SK-N-SH (cell line): Measurements from ENCODE around the gene HOXC11.

ENCODE experiments used
- EP300 ChIP-seq, 2 experiments: IDR thresholded peaks; 2 replicates each; pipeline versions ENCODE4 v1.4.0 to v1.6.1; 2012; ENCODE audit warnings: borderline replicate concordance in 1 of 2, low read depth in 1 of 2, low read length in 1 of 2
- POLR2AphosphoS5 ChIP-seq: IDR thresholded peaks from 2 replicates; pipeline ENCODE4 v1.6.1; 2012; ENCODE audit warnings: low read depth, low read length
- TCF12 ChIP-seq: IDR thresholded peaks from 2 replicates; pipeline ENCODE4 v1.4.0; 2012
- TF ChIP-seq, protein P1 (sequence below): IDR thresholded peaks from 2 replicates; pipeline ENCODE4 v1.4.0; 2012; ENCODE audit warnings: low read depth, borderline replicate concordance
- TF ChIP-seq, protein P2 (sequence below): fragments of 200-600 bp; sonication (generic); IDR thresholded peaks from 2 replicates; pipeline ENCODE4 v1.6.1; 2017; ENCODE audit warnings: antibody characterized with exemption, mild to moderate bottlenecking, moderate library complexity

DNA sequence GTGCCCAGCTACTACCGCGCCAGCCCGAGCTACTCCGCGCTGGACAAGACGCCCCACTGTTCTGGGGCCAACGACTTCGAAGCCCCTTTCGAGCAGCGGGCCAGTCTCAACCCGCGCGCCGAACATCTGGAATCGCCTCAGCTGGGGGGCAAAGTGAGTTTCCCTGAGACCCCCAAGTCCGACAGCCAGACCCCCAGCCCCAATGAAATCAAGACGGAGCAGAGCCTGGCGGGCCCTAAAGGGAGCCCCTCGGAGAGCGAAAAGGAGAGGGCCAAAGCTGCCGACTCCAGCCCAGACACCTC lies 12.7 kb downstream of the HOXC11 start:
- no peak for TF ChIP-seq EP300 (IDR thresholded peaks at IDR 0.05; ENCODE audit: borderline replicate concordance in 1 of 2, low read depth in 1 of 2, low read length in 1 of 2)
- TF ChIP-seq, protein P1, sequence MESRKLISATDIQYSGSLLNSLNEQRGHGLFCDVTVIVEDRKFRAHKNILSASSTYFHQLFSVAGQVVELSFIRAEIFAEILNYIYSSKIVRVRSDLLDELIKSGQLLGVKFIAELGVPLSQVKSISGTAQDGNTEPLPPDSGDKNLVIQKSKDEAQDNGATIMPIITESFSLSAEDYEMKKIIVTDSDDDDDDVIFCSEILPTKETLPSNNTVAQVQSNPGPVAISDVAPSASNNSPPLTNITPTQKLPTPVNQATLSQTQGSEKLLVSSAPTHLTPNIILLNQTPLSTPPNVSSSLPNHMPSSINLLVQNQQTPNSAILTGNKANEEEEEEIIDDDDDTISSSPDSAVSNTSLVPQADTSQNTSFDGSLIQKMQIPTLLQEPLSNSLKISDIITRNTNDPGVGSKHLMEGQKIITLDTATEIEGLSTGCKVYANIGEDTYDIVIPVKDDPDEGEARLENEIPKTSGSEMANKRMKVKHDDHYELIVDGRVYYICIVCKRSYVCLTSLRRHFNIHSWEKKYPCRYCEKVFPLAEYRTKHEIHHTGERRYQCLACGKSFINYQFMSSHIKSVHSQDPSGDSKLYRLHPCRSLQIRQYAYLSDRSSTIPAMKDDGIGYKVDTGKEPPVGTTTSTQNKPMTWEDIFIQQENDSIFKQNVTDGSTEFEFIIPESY = no peak
- TF ChIP-seq TCF12 = no peak
- TF ChIP-seq, protein P2, sequence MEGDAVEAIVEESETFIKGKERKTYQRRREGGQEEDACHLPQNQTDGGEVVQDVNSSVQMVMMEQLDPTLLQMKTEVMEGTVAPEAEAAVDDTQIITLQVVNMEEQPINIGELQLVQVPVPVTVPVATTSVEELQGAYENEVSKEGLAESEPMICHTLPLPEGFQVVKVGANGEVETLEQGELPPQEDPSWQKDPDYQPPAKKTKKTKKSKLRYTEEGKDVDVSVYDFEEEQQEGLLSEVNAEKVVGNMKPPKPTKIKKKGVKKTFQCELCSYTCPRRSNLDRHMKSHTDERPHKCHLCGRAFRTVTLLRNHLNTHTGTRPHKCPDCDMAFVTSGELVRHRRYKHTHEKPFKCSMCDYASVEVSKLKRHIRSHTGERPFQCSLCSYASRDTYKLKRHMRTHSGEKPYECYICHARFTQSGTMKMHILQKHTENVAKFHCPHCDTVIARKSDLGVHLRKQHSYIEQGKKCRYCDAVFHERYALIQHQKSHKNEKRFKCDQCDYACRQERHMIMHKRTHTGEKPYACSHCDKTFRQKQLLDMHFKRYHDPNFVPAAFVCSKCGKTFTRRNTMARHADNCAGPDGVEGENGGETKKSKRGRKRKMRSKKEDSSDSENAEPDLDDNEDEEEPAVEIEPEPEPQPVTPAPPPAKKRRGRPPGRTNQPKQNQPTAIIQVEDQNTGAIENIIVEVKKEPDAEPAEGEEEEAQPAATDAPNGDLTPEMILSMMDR = no peak
- no peak for TF ChIP-seq POLR2AphosphoS5
